Activated T-cell treated with anti-CD3 and anti-CD28 coated beads for 24 hours (primary cell): ENCODE results near the gene MXRA7.
"Not testable (repeated sequence)": the region's sequence is repeated elsewhere in the genome, so short reads cannot be mapped to it uniquely, and the experiment has no call there.

Experiments
- DNase-seq: peaks from one replicate; pipeline ENCODE4 v3.0.0-alpha.2; 2020; ENCODE audit warnings: low read depth

MXRA7 gene

GRCh38 chr17:76643553-76644148 is 67.1 kb downstream of the MXRA7 start, which contains the start of gene ST6GALNAC1:
Gene ST6GALNAC1 (minus strand): TSS chr17:76643757. CDS start chr17:76643638, 119 bp downstream.
- DNase-seq, result no peak

GRCh38 chr17:76642994-76643393 is 67.8 kb downstream of the MXRA7 start:
- DNase-seq, result no peak

DNA sequence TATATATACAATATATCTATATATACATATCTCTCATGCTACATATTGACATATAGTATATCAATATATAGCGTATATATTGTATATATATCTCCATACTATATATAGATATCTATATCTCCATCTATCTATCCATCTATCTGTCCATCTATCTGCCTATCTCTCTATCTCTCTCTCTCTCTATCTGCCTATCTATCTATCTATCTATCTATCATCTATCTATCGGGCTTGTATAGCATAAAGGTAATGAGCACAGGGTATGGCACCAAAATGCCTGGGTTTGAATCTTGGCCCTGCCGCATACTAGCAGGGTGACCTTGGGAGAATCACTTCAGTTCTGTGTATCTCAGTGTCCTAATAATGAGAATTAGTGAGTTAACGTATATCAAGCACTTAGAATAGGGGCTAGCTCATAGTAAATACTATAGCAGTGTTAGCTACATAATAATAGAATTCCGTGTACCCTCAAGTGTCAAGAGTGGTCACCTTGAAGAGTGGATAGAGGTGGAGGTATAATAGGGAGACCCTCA is 68.7 kb downstream of the MXRA7 start:
- no peak for DNase-seq

DNA sequence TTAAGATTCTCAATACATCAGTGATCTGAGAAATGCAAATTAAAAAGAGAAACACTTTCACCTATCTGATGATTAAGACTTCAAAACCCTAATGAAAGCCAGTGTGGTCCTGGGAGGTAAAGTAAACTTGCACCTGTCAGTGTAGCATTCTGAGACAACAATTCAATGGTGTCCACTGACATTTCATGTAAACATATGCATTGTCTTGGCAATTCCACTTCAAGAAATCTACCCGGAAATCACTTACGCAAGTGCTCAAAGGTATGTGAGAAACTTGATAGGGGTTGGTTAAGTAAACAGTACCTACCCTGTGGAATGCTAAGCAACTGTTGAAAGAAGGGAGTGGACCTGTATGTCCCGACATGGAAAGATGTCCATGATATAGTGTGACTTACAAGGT is 69.3 kb downstream of the MXRA7 start:
- DNase-seq, result no peak

DNA sequence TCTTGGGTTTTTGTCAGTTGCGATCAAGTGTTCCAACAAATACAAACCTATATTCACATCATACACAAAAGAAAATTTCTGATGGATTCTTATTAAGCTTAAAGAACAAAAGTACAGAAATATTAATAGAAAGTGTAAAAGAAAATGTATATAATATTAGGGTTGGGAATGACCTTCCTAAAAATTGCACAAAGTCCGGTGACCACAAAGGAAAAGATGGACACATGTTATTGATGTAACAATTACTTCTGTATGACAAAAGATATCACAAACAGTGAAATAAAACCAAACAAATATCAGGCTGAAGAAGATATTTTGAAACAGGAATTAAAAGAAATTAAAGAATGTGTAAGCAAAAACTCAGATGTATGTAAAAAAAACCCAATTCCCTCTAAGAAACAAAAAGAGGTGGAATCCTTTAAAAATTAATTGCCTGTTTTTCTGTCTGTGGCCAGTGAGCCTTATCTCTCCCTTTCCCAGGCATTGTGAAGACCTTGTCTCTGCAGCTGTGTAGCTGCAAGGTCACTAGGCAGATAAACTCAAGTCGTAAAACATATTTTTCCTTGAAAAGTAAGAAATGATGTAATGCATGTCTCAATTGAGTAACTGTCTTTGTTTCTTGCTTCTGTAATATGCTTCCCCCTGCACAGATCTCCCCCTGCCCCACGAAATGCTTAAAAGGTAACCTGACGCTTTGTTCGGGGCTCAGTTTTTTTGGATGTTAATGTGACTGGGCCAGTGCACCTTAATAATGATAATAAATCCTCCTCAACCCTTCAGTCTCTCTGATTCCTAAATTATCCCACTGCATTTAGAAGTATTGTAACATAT is 70.0 kb downstream of the MXRA7 start:
- DNase-seq, result no peak

DNA sequence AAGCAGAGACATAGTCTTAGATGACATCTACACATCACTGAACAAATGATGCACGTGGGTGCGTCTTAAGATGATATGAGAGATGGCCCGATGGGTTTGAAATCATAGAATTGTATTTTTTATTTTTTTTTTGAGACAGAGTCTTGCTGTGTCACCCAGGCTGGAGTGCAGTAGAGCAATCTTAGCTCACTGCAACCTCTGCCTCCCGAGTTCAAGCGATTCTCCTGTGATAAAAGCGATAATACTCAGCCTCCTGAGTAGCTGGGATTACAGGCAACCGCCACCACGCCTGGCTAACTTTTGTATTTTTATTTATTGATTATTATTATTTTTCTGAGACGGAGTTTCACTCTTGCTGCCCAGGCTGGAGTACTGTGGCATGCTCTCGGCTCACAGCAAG is 72.5 kb downstream of the MXRA7 start:
- DNase-seq, result no peak

DNA sequence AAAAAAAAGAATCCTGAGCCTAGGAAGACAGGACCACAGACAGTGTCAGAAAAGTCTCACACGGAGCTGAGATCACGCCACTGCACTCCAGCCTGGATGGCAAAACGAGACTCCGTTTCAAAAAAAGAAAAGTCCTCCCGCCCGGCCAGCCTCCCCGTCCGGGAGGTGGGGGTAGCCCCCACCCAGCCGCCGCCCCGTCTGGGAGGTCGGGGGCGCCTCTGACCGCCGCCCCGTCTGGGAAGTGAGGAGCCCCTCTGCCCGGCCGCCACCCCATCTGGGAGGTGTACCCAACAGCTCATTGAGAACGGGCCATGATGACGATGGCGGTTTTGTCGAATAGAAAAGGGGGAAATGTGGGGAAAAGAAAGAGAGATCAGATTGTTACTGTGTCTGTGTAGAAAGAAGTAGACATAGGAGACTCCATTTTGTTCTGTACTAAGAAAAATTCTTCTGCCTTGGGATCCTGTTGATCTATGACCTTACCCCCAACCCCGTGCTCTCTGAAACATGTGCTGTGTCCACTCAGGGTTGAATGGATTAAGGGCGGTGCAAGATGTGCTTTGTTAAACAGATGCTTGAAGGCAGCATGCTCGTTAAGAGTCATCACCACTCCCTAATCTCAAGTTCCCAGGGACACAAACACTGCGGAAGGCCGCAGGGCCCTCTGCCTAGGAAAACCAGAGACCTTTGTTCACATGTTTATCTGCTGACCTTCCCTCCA is 74.1 kb downstream of the MXRA7 start:
- DNase-seq, result not testable (repeated sequence)

- no peak for DNase-seq
Observed at GRCh38 chr17:76635659-76636360, 75.0 kb downstream of the MXRA7 start.

GRCh38 chr17:76635039-76635438 is 75.7 kb downstream of the MXRA7 start:
- no peak for DNase-seq

GRCh38 chr17:76633628-76634328 is 77.0 kb downstream of the MXRA7 start:
- no peak for DNase-seq

- DNase-seq, result no peak
Observed at GRCh38 chr17:76631821-76632565, 78.8 kb downstream of the MXRA7 start.

GRCh38 chr17:76630151-76630550 is 80.6 kb downstream of the MXRA7 start:
- no peak for DNase-seq
